Thyroid gland (tissue), 4 donors: ENCODE results near the gene ALDH3A1.

Source experiments
- CTCF ChIP-seq, 6 experiments: fragments of 200-600 bp in 3 of 6; fragments of 450-650 bp in 3 of 6; sonication (generic) in 3 of 6; IDR thresholded peaks; one replicate each; pipeline ENCODE4 v1.5.1; 2016 to 2019; ENCODE audit warnings: antibody characterized with exemption in 6 of 6, mild to moderate bottlenecking in 2 of 6, inconsistent platforms in 1 of 6, moderate library complexity in 1 of 6
- POLR2A ChIP-seq, 2 donors: fragments of 450-650 bp; IDR thresholded peaks; one replicate each; pipeline ENCODE4 v1.6.1; 2017; ENCODE audit warnings: antibody characterized with exemption in 2 of 2, mild to moderate bottlenecking in 2 of 2, moderate library complexity in 1 of 2

- TF ChIP-seq CTCF (IDR thresholded peaks at IDR 0.05): no peak
- TF ChIP-seq POLR2A (IDR thresholded peaks at IDR 0.05): no peak
Measured at GRCh38 chr17:19707728-19708221, 40.3 kb downstream of the ALDH3A1 start.
